Gastroesophageal sphincter (tissue), 3 donors: ENCODE results near the gene MANEAL.

Source experiments
- EP300 ChIP-seq: sonication (generic); formaldehyde crosslinking; IDR thresholded peaks from one replicate; pipeline ENCODE4 v1.6.1; 2017; ENCODE audit warnings: antibody characterized with exemption, mild to moderate bottlenecking
- POLR2A ChIP-seq, 2 donors: fragments of 450-650 bp; IDR thresholded peaks; one replicate each; pipeline ENCODE4 v1.6.1; 2017; ENCODE audit warnings: antibody characterized with exemption in 2 of 2, mild to moderate bottlenecking in 2 of 2, moderate library complexity in 1 of 2
- POLR2AphosphoS5 ChIP-seq: sonication (generic); formaldehyde crosslinking; IDR thresholded peaks from one replicate; pipeline ENCODE4 v1.6.1; 2017; ENCODE audit warnings: antibody characterized with exemption
- TF ChIP-seq, protein P1 (sequence below), 4 experiments: fragments of 200-600 bp in 2 of 4; fragments of 450-650 bp in 2 of 4; sonication (generic) in 1 of 4; IDR thresholded peaks; one replicate each; pipeline ENCODE4 v1.5.1; 2017 to 2019; ENCODE audit warnings: antibody characterized with exemption in 4 of 4, mild to moderate bottlenecking in 2 of 4, moderate library complexity in 2 of 4

DNA sequence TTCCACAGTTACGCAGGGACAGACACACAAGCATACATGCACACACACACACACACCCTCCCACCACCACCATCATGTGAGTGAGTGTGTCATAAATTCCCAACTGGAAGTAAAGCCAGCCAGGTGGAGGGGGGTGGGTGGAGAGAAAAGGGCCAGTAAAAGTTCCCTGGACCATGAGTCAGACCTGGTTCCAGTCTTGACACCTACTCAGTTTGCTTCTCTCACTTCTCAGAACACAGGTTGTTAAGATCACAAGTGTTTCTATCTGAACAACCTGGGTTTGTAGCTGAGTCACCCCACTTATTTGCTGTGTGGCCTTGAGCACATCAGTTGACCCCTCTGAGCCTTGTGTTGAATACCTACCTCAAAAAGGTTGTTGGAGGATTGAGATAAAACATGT lies 38.4 kb upstream of the MANEAL start:
- TF ChIP-seq POLR2A (IDR thresholded peaks at IDR 0.05) = no peak
- no peak for TF ChIP-seq EP300
- TF ChIP-seq, protein P1, sequence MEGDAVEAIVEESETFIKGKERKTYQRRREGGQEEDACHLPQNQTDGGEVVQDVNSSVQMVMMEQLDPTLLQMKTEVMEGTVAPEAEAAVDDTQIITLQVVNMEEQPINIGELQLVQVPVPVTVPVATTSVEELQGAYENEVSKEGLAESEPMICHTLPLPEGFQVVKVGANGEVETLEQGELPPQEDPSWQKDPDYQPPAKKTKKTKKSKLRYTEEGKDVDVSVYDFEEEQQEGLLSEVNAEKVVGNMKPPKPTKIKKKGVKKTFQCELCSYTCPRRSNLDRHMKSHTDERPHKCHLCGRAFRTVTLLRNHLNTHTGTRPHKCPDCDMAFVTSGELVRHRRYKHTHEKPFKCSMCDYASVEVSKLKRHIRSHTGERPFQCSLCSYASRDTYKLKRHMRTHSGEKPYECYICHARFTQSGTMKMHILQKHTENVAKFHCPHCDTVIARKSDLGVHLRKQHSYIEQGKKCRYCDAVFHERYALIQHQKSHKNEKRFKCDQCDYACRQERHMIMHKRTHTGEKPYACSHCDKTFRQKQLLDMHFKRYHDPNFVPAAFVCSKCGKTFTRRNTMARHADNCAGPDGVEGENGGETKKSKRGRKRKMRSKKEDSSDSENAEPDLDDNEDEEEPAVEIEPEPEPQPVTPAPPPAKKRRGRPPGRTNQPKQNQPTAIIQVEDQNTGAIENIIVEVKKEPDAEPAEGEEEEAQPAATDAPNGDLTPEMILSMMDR (IDR thresholded peaks at IDR 0.05) = no peak
- TF ChIP-seq POLR2AphosphoS5 = no peak
